Spleen (tissue), 11 donors: ENCODE measurements around the gene NUP210L. TPM values are rescaled to one million over a fixed set of nuclear protein-coding genes. Genes with fewer than 3 reads are reported as not detected.

Experiments
- DNase-seq: peaks from one replicate; pipeline ENCODE4 v3.0.0-alpha.2; 2020
- H3K27ac ChIP-seq, 8 donors: fragments of 200-600 bp; sonication (generic) in 7 of 8; 1 replicate in 4 of 8; 2 replicates in 4 of 8; pipeline versions ENCODE4 v1.5.0 to v1.8.0; 2016 to 2021; ENCODE audit warnings: inconsistent platforms in 4 of 8, mild to moderate bottlenecking in 4 of 8, moderate library complexity in 1 of 8
- H3K27me3 ChIP-seq, 7 donors: fragments of 200-600 bp; sonication (generic) in 6 of 7; replicated peaks in 1 of 7; 1 replicate in 4 of 7; 2 replicates in 3 of 7; pipeline versions ENCODE4 v1.5.0 to v1.8.0; 2016 to 2021; ENCODE audit warnings: inconsistent platforms in 3 of 7, mild to moderate bottlenecking in 1 of 7
- H3K36me3 ChIP-seq, 6 donors: fragments of 200-600 bp; sonication (generic) in 5 of 6; 1 replicate in 4 of 6; 2 replicates in 2 of 6; pipeline versions ENCODE4 v1.5.0 to v1.8.0; 2016 to 2021; ENCODE audit warnings: inconsistent platforms in 2 of 6
- H3K4me1 ChIP-seq, 6 donors: fragments of 200-600 bp; sonication (generic) in 5 of 6; 1 replicate in 3 of 6; 2 replicates in 3 of 6; pipeline versions ENCODE4 v1.5.0 to v1.8.0; 2016 to 2021; ENCODE audit warnings: inconsistent platforms in 3 of 6
- H3K4me3 ChIP-seq, 8 donors: fragments of 200-600 bp; sonication (generic) in 7 of 8; 1 replicate in 4 of 8; 2 replicates in 4 of 8; pipeline versions ENCODE4 v1.5.0 to v1.8.0; 2016 to 2021; ENCODE audit warnings: inconsistent platforms in 4 of 8, mild to moderate bottlenecking in 4 of 8, moderate library complexity in 2 of 8
- H3K9me3 ChIP-seq, 8 donors: fragments of 200-600 bp; sonication (generic) in 7 of 8; 1 replicate in 4 of 8; 2 replicates in 4 of 8; pipeline versions ENCODE4 v1.5.0 to v1.8.0; 2016 to 2021; ENCODE audit warnings: inconsistent platforms in 4 of 8
- CTCF ChIP-seq, 11 experiments: fragments of 200-600 bp in 7 of 11; fragments of 450-650 bp in 4 of 11; sonication (generic) in 4 of 11; IDR thresholded peaks in 8 of 11; conservative IDR thresholded peaks in 3 of 11; 1 replicate in 7 of 11; 2 replicates in 4 of 11; pipeline versions ENCODE4 v1.4.0 to v1.8.0; 2016 to 2021; ENCODE audit warnings: antibody characterized with exemption in 11 of 11, inconsistent platforms in 4 of 11, mild to moderate bottlenecking in 1 of 11
- POLR2A ChIP-seq, 3 donors: fragments of 450-650 bp; IDR thresholded peaks; one replicate each; pipeline ENCODE4 v1.5.1; 2017; ENCODE audit warnings: antibody characterized with exemption in 3 of 3, mild to moderate bottlenecking in 1 of 3
- POLR2AphosphoS5 ChIP-seq, 3 donors: sonication (generic); formaldehyde crosslinking; IDR thresholded peaks; one replicate each; pipeline ENCODE4 v1.5.1; 2017; ENCODE audit warnings: antibody characterized with exemption in 3 of 3
- WGBS, 5 donors: extraction: QIAGEN DNeasy Blood & Tissue Kit in 3 of 5; methylation state at CpG; one replicate each; pipeline versions ENCODE4 v1.1.5 to v1.1.7; 2013 to 2018; 5-methylcytosine and 5-hydroxymethylcytosine counted together
- intact Hi-C: fragments of 100-400 bp; cut with DNase I; formaldehyde crosslinking; loops from one replicate; pipeline ENCODE4 v1.15.0; 2023; ENCODE audit warnings: low total_unique reads
- polyA plus RNA-seq, 3 donors: library from polyadenylated mRNA; stranded (reverse); fragments of 200-250 nt; gene quantifications; one replicate each; pipeline ENCODE4 v1.2.1, GENCODE V29; 2013
- total RNA-seq, 7 donors: library from RNA; depleted of rRNA in 3 of 7; stranded (reverse); fragments of >200 nt in 3 of 7; fragmentation: NEBNext Ultra II Directional in 4 of 7; extraction: Animal tissue kit (Norgen Biotek cat#: 25700) in 4 of 7; gene quantifications; one replicate each; pipeline versions ENCODE4 v1.1.0 to v1.2.1, GENCODE V29; 2016 to 2021
- donor health status: healthy with polysubstance abuse.
- donor health status: DM: no; HTN: no; CAD: no; lungs with moderate emphysema.
- donor health status: DM: no; HTN: no; CAD: no.
- donor health status: Bipolar disorder and iron deficiency.
- donor health status: healthy.
- donor health status: DM: no; HTN: no; CAD: no.
- donor health status: DM: yes; HTN: yes; CAD: no.

NUP210L gene
- total and polyA plus RNA-seq, 10 donors: 0.02 to 0.34 (median 0.09) TPM; not detected in 4

GRCh38 chr1:154186177-154186576 lies 31.3 kb upstream of the NUP210L start:
- peaks cover 13 to 29% (median 17%) of the 10 kb centered on the region in 6 donors for H3K4me1 ChIP-seq
- DNase-seq: no peak
- WGBS, 5 donors: 73 to 86% (median 78%) methylated on average over 1 of the region's 1 CpG
- no peaks in the 10 kb centered on the region for H3K9me3 ChIP-seq
- intact Hi-C loops: no loop called here
- H3K27ac ChIP-seq: no peak overlapping the region
- TF ChIP-seq CTCF (IDR thresholded peaks at IDR 0.05 in 8 of 11, conservative IDR thresholded peaks at IDR 0.05 in 3 of 11) (peak in 9 of 11 experiments; percentile 6 to 64 (median 48)), POLR2AphosphoS5 (IDR thresholded peaks at IDR 0.05) (no peak)
- peaks cover 0 to 4% (median 0%) of the 10 kb centered on the region in 7 donors for H3K27me3 ChIP-seq
- H3K36me3 ChIP-seq: no peaks in the 10 kb centered on the region
- no peak overlapping the region for H3K4me3 ChIP-seq

GRCh38 chr1:154183046-154183915 lies 28.4 kb upstream of the NUP210L start:
- Histone ChIP-seq H3K27me3 (peaks cover 0 to 4% (median 0%) of the 10 kb centered on the region in 7 donors), H3K27ac (peak overlapping the region; percentile 90 to 99 (median 97)), H3K9me3 (no peaks in the 10 kb centered on the region), H3K36me3 (peaks cover 0 to 18% (median 2%) of the 10 kb centered on the region in 6 donors), H3K4me1 (peaks cover 41 to 50% (median 46%) of the 10 kb centered on the region in 6 donors), H3K4me3 (peak overlapping the region; percentile 92 to 100 (median 98))
- 5 to 7% (median 6%) methylated on average over 32 to 41 of the region's 41 CpGs for WGBS, 5 donors
- intact Hi-C loops: no loop called here
- TF ChIP-seq CTCF (IDR thresholded peaks at IDR 0.05 in 8 of 11, conservative IDR thresholded peaks at IDR 0.05 in 3 of 11): peak in 9 of 11 experiments; percentile 18 to 64 (median 46)
- TF ChIP-seq POLR2AphosphoS5 (IDR thresholded peaks at IDR 0.05): peak; percentile 100
- TF ChIP-seq POLR2A (IDR thresholded peaks at IDR 0.05): peak; percentile 87 to 99 (median 98)
- DNase-seq: peak; percentile 99

- Histone ChIP-seq H3K27ac (peak overlapping the region; percentile 90 to 99 (median 97)), H3K36me3 (peaks cover 0 to 26% (median 2%) of the 10 kb centered on the region in 6 donors), H3K27me3 (peaks cover 0 to 1% (median 0%) of the 10 kb centered on the region in 7 donors), H3K9me3 (no peaks in the 10 kb centered on the region), H3K4me3 (peak overlapping the region; percentile 92 to 100 (median 98)), H3K4me1 (peaks cover 49 to 57% (median 54%) of the 10 kb centered on the region in 6 donors)
- DNase-seq: peak; percentile 96
- intact Hi-C loops: no loop called here
- 0 to 1% (median 1%) methylated on average over 26 to 35 of the region's 35 CpGs for WGBS, 5 donors
- TF ChIP-seq CTCF (IDR thresholded peaks at IDR 0.05 in 8 of 11, conservative IDR thresholded peaks at IDR 0.05 in 3 of 11) (no peak), POLR2AphosphoS5 (IDR thresholded peaks at IDR 0.05) (peak; percentile 79 to 91 (median 91)), POLR2A (IDR thresholded peaks at IDR 0.05) (no peak)
These were observed 27.6 kb upstream of the NUP210L start for GRCh38 chr1:154182344-154183045.
